HCT116 (cell line): Measurements from ENCODE around the gene TTC27. TPM values are rescaled to one million over a fixed set of nuclear protein-coding genes. Genes with fewer than 3 reads are reported as not detected.

Experiments
- ATAC-seq: fragments of 200-7000 bp; cut with Tn5 transposase; 2 replicates; pipeline ENCODE4 v1.9.1; 2020; ENCODE audit warnings: mild to moderate bottlenecking, moderate library complexity
- BruUV-seq: library from RNA; stranded (reverse); fragments of 400-500 nt; replicated peaks from 2 replicates; lab custom pipeline; 2021; lab: Mats Ljungman, UMichigan
- CTCF ChIA-PET: fragments of 300-600 bp; sonication (Branson Sonifier 250); formaldehyde crosslinking; loops from one replicate; lab custom pipeline; 2021; ENCODE audit warnings: antibody characterized with exemption; lab: Charles Lee
- POLR2A ChIA-PET: fragments of 300-600, 350-600 bp; sonication (Branson Sonifier 250); formaldehyde crosslinking; loops from one replicate; lab custom pipeline; 2021; ENCODE audit warnings: antibody characterized with exemption; lab: Charles Lee
- RAD21 ChIA-PET, 2 experiments: fragments of 300-600 bp; sonication (Branson Sonifier 250); formaldehyde crosslinking; loops; one replicate each; lab custom pipeline; 2023; ENCODE audit warnings: low total read pairs in 2 of 2; ENCODE audit not compliant: uncharacterized antibody in 2 of 2, unreplicated experiment in 2 of 2, low non-redundant PET in 1 of 2; lab: Charles Lee
- DNase-seq: peaks from one replicate; pipeline ENCODE4 v3.0.0-alpha.2; 2010; ENCODE audit warnings: low read depth, low spot score
- H2AFZ ChIP-seq: fragments of 200-600 bp; shearing (Covaris generic), sonication (generic); 2 replicates; pipeline ENCODE4 v1.6.1; 2017; ENCODE audit warnings: low read depth, mixed run types, mixed read lengths, antibody characterized with exemption, low read length; ENCODE audit not compliant: poor library complexity, severe bottlenecking
- H3K27ac ChIP-seq: 2 replicates; pipeline ENCODE4 v1.5.1; 2012; ENCODE audit warnings: low read depth, low read length
- H3K27me3 ChIP-seq: fragments of 200-600 bp; sonication (generic); 2 replicates; pipeline ENCODE4 v1.6.1; 2016; ENCODE audit warnings: mixed run types, low read length, mixed read lengths; ENCODE audit not compliant: insufficient read depth
- H3K36me3 ChIP-seq, 2 experiments: fragments of 200-500 bp in 1 of 2; fragments of 200-600 bp in 1 of 2; sonication (Bioruptor generic) in 1 of 2; sonication (generic) in 1 of 2; 2 replicates each; pipeline versions ENCODE4 v1.5.1 to v1.6.1; 2014 to 2016; ENCODE audit warnings: low read length in 2 of 2, inconsistent platforms in 1 of 2, mixed read lengths in 1 of 2, mixed run types in 1 of 2; ENCODE audit not compliant: insufficient read depth in 2 of 2, control insufficient read depth in 1 of 2
- H3K4me1 ChIP-seq, 2 experiments: fragments of 200-600 bp in 1 of 2; sonication (generic) in 1 of 2; 2 replicates each; pipeline versions ENCODE4 v1.5.1 to v1.6.1; 2012 to 2017; ENCODE audit warnings: low read length in 2 of 2, inconsistent platforms in 1 of 2, mild to moderate bottlenecking in 1 of 2, mixed read lengths in 1 of 2, mixed run types in 1 of 2, moderate library complexity in 1 of 2; ENCODE audit not compliant: insufficient read depth in 2 of 2, control insufficient read depth in 1 of 2
- H3K4me2 ChIP-seq: fragments of 200-600 bp; sonication (generic); 2 replicates; pipeline ENCODE4 v1.6.1; 2017; ENCODE audit warnings: mixed run types, low read length, mixed read lengths
- H3K4me3 ChIP-seq, 2 experiments: fragments of 200-600 bp in 1 of 2; sonication (generic) in 1 of 2; replicated peaks in 1 of 2; 2 replicates each; pipeline ENCODE4 v1.5.1; 2011 to 2016; ENCODE audit warnings: low read length in 2 of 2, control low read depth in 1 of 2, low read depth in 1 of 2, mild to moderate bottlenecking in 1 of 2, mixed read lengths in 1 of 2, mixed run types in 1 of 2
- H3K79me2 ChIP-seq: fragments of 200-600 bp; sonication (generic); 2 replicates; pipeline ENCODE4 v1.6.1; 2017; ENCODE audit warnings: mild to moderate bottlenecking, mixed run types, low read length, moderate library complexity, mixed read lengths; ENCODE audit not compliant: insufficient read depth
- H3K9ac ChIP-seq: fragments of 200-600 bp; sonication (generic); 2 replicates; pipeline ENCODE4 v1.6.1; 2016; ENCODE audit warnings: low read length, mixed read lengths
- H3K9me2 ChIP-seq: fragments of 200-600 bp; sonication (generic), shearing (Covaris generic); 2 replicates; pipeline ENCODE4 v1.6.1; 2017; ENCODE audit warnings: mixed run types, mild to moderate bottlenecking, moderate library complexity; ENCODE audit not compliant: insufficient read depth
- H3K9me3 ChIP-seq, 2 experiments: fragments of 200-500 bp in 1 of 2; fragments of 200-600 bp in 1 of 2; sonication (Bioruptor generic) in 1 of 2; sonication (generic) in 1 of 2; 2 replicates each; pipeline ENCODE4 v1.6.1; 2014 to 2017; ENCODE audit warnings: low read length in 2 of 2, mixed read lengths in 2 of 2, inconsistent platforms in 1 of 2, low read depth in 1 of 2, mild to moderate bottlenecking in 1 of 2, mixed run types in 1 of 2, moderate library complexity in 1 of 2; ENCODE audit not compliant: control insufficient read depth in 1 of 2, insufficient read depth in 1 of 2
- H4K20me1 ChIP-seq: fragments of 200-600 bp; sonication (generic), shearing (Covaris generic); 2 replicates; pipeline ENCODE4 v1.6.1; 2017; ENCODE audit warnings: mixed run types, mild to moderate bottlenecking, moderate library complexity; ENCODE audit not compliant: insufficient read depth
- EGR1 ChIP-seq: IDR thresholded peaks from 2 replicates; pipeline ENCODE4 v1.6.1; 2012; ENCODE audit warnings: low read depth
- ELF1 ChIP-seq: IDR thresholded peaks from 2 replicates; pipeline ENCODE4 v1.6.1; 2012; ENCODE audit warnings: low read depth, borderline replicate concordance
- EZH2 ChIP-seq: fragments of 200-600 bp; sonication (generic); IDR thresholded peaks from 2 replicates; pipeline ENCODE4 v1.6.1; 2017; ENCODE audit warnings: antibody characterized with exemption, mixed run types
- JUND ChIP-seq: IDR thresholded peaks from 2 replicates; pipeline ENCODE4 v1.6.1; 2012
- SIN3A ChIP-seq: IDR thresholded peaks from 2 replicates; pipeline ENCODE4 v1.6.1; 2012; ENCODE audit warnings: low read depth
- SP1 ChIP-seq: IDR thresholded peaks from 2 replicates; pipeline ENCODE4 v1.6.1; 2012; ENCODE audit warnings: low read depth
- TCF7L2 ChIP-seq: IDR thresholded peaks from 2 replicates; pipeline ENCODE4 v1.7.0; 2011; ENCODE audit warnings: borderline replicate concordance, inconsistent platforms; ENCODE audit not compliant: insufficient read depth, insufficient read length; ENCODE audit errors: extremely low read depth
- YY1 ChIP-seq: IDR thresholded peaks from 2 replicates; pipeline ENCODE4 v1.6.1; 2011; ENCODE audit warnings: low read length, low read depth, moderate library complexity, mild to moderate bottlenecking; ENCODE audit not compliant: insufficient replicate concordance; ENCODE audit errors: extremely low read depth
- ZFX ChIP-seq: fragments of 450-650 bp; IDR thresholded peaks from 2 replicates; pipeline ENCODE4 v1.6.1; 2017
- intact Hi-C: fragments of 100-400 bp; cut with micrococcal nuclease; formaldehyde crosslinking; loops from 2 replicates; pipeline ENCODE4 v1.10.0; 2022
- total RNA-seq: library from RNA; stranded (reverse); gene quantifications from one replicate; pipeline ENCODE4 v1.2.1, GENCODE V29; 2021; ENCODE audit not compliant: unreplicated experiment
- TF ChIP-seq, protein P1 (sequence below): IDR thresholded peaks from 2 replicates; pipeline ENCODE4 v1.6.1; 2012; ENCODE audit warnings: low read depth
- TF ChIP-seq, protein P2 (sequence below): IDR thresholded peaks from 2 replicates; pipeline ENCODE4 v1.6.1; 2012
- TF ChIP-seq, protein P3 (sequence below), 3 experiments: fragments of 200-600 bp in 1 of 3; sonication (generic) in 1 of 3; IDR thresholded peaks in 2 of 3; conservative IDR thresholded peaks in 1 of 3; 2 replicates each; pipeline ENCODE4 v1.5.1; 2012 to 2017; ENCODE audit warnings: low read depth in 2 of 3, low read length in 2 of 3, antibody characterized with exemption in 1 of 3, borderline replicate concordance in 1 of 3, control low read depth in 1 of 3, mild to moderate bottlenecking in 1 of 3, mixed read lengths in 1 of 3, mixed run types in 1 of 3, moderate library complexity in 1 of 3; ENCODE audit not compliant: insufficient read depth in 1 of 3
- TF ChIP-seq, protein P4 (sequence below): IDR thresholded peaks from 2 replicates; pipeline ENCODE4 v1.6.1; 2011; ENCODE audit warnings: mild to moderate bottlenecking, low read length, moderate library complexity; ENCODE audit not compliant: insufficient replicate concordance; ENCODE audit errors: extremely low read depth

The TTC27 gene
- total RNA-seq, 1 experiment from 2014 or later: 24.4 TPM

DNA sequence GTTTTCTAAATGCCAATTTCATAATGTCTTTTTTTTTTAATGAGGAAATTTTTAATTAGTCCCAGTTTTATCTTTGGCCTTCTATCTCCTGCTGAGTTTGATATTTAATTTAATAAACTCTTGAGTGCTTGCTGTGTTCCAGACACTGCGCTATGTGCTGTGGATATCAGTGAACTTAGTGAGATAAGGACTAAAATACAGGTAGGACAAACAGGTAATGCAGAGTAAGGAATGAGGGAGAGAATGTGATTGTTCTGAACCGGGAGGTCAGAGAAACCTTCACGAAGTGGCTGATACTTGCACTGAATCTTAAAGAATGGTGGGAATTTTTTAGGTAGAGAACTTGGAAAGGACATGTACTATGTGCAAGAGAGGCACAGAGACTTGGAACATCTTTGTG lies 28.2 kb downstream of the TTC27 start:
- no peak overlapping the region for H3K4me3 ChIP-seq
- H3K36me3 ChIP-seq: 0 out of 4 replicates have a peak, but pooled peaks cover 0 to 3% of the 10 kb centered on the region in 2 experiments
- H3K9me3 ChIP-seq: no peaks in the 10 kb centered on the region
- H3K27me3 ChIP-seq: no peaks in the 10 kb centered on the region
- no peak overlapping the region for H3K9ac ChIP-seq
- H4K20me1 ChIP-seq: no peaks in the 10 kb centered on the region
- H2AFZ ChIP-seq: no peak overlapping the region
- POLR2A ChIA-PET: no interaction called here
- CTCF ChIA-PET: no interaction called here
- H3K27ac ChIP-seq: no peak overlapping the region
- no peak overlapping the region for H3K4me2 ChIP-seq
- ATAC-seq (no peak), DNase-seq (no peak)
- BruUV-seq: no TSS peak
- no peaks in the 10 kb centered on the region for H3K9me2 ChIP-seq
- intact Hi-C loops: no loop called here
- H3K79me2 ChIP-seq: no peaks in the 10 kb centered on the region
- no peaks in the 10 kb centered on the region for H3K4me1 ChIP-seq
- TF ChIP-seq SP1: no peak
- RAD21 ChIA-PET: no interaction called here

DNA sequence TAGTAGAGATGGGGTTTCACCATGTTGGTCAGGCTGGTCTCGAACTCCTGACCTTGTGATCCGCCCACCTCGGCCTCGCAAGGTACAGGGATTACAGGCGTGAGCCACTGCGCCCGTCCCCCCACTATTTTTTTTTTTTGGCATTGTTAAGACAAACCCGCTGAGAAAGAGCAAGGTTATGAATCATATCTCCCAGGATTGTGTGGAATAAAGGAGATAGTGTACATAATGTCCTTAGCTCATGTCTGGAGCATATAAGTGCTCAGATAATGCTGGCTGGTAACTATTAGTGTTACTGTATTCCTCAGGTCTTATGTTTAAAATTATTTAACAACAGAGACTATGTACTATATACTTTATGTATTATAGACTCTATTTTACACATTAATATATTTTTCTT lies 36.0 kb downstream of the TTC27 start:
- Histone ChIP-seq H3K4me2 (no peak overlapping the region), H3K9ac (no peak overlapping the region), H3K36me3 (no peaks in the 10 kb centered on the region), H3K27ac (no peak overlapping the region), H3K4me1 (no peaks in the 10 kb centered on the region), H4K20me1 (no peaks in the 10 kb centered on the region), H3K27me3 (no peaks in the 10 kb centered on the region), H3K9me3 (no peaks in the 10 kb centered on the region), H3K9me2 (no peaks in the 10 kb centered on the region), H2AFZ (no peak overlapping the region), H3K79me2 (no peaks in the 10 kb centered on the region), H3K4me3 (no peak overlapping the region)
- no TSS peak for BruUV-seq
- CTCF ChIA-PET: no interaction called here
- POLR2A ChIA-PET: no interaction called here
- DNase-seq: no peak
- RAD21 ChIA-PET: no interaction called here
- no peak for ATAC-seq
- intact Hi-C loops: no loop called here
- TF ChIP-seq, protein P1, sequence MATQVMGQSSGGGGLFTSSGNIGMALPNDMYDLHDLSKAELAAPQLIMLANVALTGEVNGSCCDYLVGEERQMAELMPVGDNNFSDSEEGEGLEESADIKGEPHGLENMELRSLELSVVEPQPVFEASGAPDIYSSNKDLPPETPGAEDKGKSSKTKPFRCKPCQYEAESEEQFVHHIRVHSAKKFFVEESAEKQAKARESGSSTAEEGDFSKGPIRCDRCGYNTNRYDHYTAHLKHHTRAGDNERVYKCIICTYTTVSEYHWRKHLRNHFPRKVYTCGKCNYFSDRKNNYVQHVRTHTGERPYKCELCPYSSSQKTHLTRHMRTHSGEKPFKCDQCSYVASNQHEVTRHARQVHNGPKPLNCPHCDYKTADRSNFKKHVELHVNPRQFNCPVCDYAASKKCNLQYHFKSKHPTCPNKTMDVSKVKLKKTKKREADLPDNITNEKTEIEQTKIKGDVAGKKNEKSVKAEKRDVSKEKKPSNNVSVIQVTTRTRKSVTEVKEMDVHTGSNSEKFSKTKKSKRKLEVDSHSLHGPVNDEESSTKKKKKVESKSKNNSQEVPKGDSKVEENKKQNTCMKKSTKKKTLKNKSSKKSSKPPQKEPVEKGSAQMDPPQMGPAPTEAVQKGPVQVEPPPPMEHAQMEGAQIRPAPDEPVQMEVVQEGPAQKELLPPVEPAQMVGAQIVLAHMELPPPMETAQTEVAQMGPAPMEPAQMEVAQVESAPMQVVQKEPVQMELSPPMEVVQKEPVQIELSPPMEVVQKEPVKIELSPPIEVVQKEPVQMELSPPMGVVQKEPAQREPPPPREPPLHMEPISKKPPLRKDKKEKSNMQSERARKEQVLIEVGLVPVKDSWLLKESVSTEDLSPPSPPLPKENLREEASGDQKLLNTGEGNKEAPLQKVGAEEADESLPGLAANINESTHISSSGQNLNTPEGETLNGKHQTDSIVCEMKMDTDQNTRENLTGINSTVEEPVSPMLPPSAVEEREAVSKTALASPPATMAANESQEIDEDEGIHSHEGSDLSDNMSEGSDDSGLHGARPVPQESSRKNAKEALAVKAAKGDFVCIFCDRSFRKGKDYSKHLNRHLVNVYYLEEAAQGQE: no peak
- no peak for TF ChIP-seq EGR1
- no peak for TF ChIP-seq TCF7L2
- no peak for TF ChIP-seq SP1
- no peak for TF ChIP-seq SIN3A
- TF ChIP-seq, protein P2, sequence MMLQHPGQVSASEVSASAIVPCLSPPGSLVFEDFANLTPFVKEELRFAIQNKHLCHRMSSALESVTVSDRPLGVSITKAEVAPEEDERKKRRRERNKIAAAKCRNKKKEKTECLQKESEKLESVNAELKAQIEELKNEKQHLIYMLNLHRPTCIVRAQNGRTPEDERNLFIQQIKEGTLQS: no peak
- TF ChIP-seq, protein P3, sequence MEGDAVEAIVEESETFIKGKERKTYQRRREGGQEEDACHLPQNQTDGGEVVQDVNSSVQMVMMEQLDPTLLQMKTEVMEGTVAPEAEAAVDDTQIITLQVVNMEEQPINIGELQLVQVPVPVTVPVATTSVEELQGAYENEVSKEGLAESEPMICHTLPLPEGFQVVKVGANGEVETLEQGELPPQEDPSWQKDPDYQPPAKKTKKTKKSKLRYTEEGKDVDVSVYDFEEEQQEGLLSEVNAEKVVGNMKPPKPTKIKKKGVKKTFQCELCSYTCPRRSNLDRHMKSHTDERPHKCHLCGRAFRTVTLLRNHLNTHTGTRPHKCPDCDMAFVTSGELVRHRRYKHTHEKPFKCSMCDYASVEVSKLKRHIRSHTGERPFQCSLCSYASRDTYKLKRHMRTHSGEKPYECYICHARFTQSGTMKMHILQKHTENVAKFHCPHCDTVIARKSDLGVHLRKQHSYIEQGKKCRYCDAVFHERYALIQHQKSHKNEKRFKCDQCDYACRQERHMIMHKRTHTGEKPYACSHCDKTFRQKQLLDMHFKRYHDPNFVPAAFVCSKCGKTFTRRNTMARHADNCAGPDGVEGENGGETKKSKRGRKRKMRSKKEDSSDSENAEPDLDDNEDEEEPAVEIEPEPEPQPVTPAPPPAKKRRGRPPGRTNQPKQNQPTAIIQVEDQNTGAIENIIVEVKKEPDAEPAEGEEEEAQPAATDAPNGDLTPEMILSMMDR (IDR thresholded peaks at IDR 0.05 in 2 of 3, conservative IDR thresholded peaks at IDR 0.05 in 1 of 3; ENCODE audit: borderline replicate concordance in 1 of 3, insufficient read depth in 1 of 3, low read depth in 2 of 3, low read length in 2 of 3): no peak
- no peak for TF ChIP-seq ELF1
- no peak for TF ChIP-seq YY1
- TF ChIP-seq EZH2: no peak
- TF ChIP-seq, protein P4, sequence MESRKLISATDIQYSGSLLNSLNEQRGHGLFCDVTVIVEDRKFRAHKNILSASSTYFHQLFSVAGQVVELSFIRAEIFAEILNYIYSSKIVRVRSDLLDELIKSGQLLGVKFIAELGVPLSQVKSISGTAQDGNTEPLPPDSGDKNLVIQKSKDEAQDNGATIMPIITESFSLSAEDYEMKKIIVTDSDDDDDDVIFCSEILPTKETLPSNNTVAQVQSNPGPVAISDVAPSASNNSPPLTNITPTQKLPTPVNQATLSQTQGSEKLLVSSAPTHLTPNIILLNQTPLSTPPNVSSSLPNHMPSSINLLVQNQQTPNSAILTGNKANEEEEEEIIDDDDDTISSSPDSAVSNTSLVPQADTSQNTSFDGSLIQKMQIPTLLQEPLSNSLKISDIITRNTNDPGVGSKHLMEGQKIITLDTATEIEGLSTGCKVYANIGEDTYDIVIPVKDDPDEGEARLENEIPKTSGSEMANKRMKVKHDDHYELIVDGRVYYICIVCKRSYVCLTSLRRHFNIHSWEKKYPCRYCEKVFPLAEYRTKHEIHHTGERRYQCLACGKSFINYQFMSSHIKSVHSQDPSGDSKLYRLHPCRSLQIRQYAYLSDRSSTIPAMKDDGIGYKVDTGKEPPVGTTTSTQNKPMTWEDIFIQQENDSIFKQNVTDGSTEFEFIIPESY: no peak
- TF ChIP-seq JUND: no peak
- TF ChIP-seq ZFX: no peak
